ENCODE results near the gene ABHD16B.

ABHD16B gene

GRCh38 chr20:63861365-63861934 is at the start of gene ABHD16B:
TSS of gene ABHD16B (plus strand) at chr20:63861498. CDS start at chr20:63861541, 43 bp downstream.
- DNase-seq = no peak

GRCh38 chr20:63814891-63815614 is 46.2 kb upstream of the ABHD16B start:
- no peak for DNase-seq

GRCh38 chr20:63815615-63816253 is 45.6 kb upstream of the ABHD16B start:
- no peak for DNase-seq

DNA sequence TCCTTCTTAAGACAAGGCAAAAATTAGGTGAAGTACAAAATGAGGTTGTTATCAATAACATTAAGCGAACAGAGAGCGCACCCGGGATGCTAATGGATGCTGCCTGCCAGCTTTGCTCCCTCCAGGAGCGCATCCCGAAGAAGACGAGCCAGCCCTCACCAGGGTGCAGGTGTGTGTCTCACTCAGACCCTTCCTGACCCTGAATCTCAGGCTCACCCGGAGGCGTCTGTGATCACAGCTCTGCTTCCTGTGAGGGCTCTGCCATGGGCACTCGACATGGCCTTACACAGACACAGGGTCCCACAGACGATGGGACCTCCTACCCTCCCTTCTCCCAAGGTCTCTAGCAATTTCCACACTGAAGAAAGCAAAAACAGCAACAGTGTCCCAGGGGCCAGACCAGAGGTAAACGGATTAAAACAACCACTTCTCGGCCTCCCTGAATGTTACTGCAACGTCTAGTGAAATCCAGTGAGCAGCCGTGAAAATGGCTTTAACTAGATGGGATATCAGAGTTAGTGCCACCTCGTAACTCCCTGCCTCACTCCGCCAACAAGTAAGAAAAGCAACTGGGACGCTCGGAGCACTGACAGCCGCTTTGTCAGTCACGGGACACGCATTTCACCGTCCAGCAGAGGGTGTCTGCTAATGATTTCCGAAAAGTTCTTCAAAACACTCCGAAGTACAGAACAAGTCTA is 41.9 kb upstream of the ABHD16B start:
- DNase-seq = peak; percentile 23

GRCh38 chr20:63821811-63822210 is 39.5 kb upstream of the ABHD16B start:
- no peak for DNase-seq

DNA sequence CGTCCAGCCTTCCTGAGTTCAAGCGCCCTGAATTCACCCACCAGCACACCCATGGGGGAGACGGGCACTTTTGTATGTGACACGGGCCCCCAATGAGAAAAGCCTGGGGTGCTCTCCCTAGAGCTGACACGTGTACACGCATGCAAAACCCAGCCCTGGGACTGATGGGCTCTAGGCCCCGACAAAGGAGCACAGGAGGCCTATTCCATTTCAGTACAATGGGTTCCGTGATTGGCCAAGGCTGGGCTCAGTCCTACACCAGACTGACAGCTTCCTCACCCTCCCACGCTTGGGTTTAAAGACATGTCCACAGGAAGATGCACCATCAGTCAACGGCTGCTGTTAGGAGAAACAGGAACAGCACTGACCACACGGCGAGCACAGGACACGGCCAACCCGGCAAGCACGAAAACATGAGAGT is 39.0 kb upstream of the ABHD16B start:
- DNase-seq = no peak

GRCh38 chr20:63823691-63824311 is 37.5 kb upstream of the ABHD16B start:
- DNase-seq = no peak

GRCh38 chr20:63825331-63826118 is 35.8 kb upstream of the ABHD16B start:
- no peak for DNase-seq

GRCh38 chr20:63826753-63827152 is 34.5 kb upstream of the ABHD16B start:
- DNase-seq = no peak

DNA sequence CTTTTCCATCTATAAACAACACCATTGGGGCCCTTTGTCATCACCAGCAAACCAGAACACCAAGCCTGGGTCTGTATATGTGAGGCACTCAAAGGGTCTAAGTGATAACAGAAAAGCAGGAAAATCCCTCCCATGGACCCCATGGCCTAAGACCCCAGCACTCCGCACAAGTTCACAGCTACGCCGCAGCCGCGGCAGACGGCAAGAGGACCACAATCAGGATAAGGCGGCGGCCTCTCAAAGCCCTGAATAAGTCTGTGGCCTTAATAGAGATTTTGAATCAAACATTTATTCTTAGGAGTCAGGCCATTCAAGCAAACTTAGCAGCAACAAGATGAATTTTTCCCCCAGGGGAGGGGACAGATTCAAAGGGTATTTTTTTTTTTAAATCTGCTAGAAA is 33.2 kb upstream of the ABHD16B start:
- no peak for DNase-seq

DNA sequence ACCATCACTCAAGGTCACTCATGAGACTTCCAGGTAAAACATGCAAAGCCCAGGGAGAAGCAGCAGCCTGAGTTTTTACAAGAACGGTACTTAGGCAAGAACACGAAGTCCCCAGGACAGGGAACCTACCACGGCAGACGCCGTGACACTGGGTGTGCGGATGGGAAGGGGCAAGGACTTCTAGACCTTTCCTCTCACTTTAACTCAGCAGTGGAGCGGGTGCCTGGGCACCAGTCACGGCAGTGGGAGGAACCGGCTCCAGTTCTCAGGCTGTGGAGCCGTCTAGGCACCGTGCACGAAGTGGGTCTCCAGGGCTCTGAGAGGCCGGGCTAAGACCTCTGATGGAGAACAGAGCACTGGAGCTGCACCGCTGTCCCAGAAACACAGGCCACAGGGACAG is 32.8 kb upstream of the ABHD16B start:
- no peak for DNase-seq

DNA sequence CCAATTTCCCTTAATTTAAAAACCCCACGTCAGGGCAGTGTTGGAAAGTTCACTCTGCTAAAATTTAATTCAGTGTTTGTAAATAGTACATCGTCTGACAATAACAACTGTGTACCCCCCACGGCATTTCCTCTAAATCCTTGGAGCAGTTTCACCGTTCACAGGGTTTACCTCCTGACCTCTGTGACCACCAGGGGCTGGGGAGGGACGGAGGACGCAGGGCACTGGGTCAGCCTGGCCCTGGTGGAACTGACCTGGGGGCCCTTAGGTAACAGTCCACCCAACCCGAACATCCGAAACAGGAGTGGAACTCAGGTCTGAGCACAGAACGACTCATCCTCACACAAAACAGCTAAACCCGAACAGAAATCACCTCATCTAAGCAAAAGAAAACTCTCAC is 32.3 kb upstream of the ABHD16B start:
- DNase-seq = no peak

GRCh38 chr20:63829603-63829944 is 31.7 kb upstream of the ABHD16B start:
- no peak for DNase-seq

GRCh38 chr20:63829945-63830835 is 31.1 kb upstream of the ABHD16B start:
- DNase-seq = no peak

GRCh38 chr20:63830841-63831588 is 30.3 kb upstream of the ABHD16B start, which contains the start of gene ZBTB46:
TSS of gene ZBTB46 (minus strand) at chr20:63831264. CDS start at chr20:63790757, 40,507 bp downstream.
- DNase-seq = peak; percentile 37

DNA sequence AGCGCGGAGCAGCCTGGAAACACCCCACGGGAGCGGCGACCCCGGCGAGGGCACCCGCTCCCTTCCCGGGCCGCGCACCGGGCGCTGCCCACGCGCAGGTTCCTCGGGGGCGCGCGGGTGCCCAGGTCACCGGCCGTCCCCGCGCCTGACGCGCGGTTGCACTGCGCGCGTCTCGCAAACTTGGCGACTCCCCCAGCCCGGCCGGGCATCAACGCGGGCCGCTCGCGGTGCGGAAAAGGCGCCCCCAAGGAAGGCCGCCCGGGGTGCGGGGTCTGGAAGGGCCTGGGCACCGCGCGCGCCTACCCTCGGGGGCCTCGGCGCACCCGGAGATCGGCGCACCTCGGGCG is 29.7 kb upstream of the ABHD16B start:
- no peak for DNase-seq

GRCh38 chr20:63831993-63832686 is 29.2 kb upstream of the ABHD16B start:
- DNase-seq = no peak

DNA sequence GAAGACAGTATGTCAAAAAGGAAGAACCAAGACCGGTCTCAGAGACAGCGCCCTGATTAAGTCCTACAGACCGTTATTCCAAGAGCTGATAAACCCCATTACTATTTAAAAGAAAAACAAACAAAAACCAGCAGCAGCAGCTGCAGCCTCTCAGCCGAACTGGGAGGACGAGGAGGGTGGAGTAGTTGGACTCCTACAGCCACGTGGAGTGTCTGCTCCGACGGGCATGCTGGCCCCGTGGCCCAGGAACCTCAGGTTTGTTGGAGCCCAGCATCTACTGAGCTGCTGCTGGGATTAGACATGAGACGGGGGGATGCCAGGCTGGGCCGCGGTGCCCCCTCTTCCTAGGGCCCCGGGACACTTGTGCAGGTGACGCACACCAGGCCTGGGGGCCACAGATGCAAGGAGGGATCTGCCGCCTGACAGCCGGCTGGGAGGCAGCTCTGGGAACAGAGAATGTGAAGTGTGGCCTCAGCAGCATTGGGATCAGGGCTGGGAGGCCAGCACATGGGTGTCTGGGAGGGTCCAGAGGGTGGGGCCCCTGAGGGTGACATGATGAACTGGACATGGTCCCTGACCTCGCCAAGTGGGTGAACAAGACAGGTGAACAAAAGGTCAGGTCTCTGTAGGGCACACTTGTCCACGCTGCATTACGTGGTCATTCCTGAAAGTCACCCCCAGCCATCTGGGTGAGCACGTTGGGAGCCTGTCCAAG is 27.4 kb upstream of the ABHD16B start:
- no peak for DNase-seq

GRCh38 chr20:63834491-63834880 is 26.8 kb upstream of the ABHD16B start:
- no peak for DNase-seq
